GM18867 (cell line): ENCODE results near the gene ROMO1.
"Not testable (repeated sequence)": the region's sequence is repeated elsewhere in the genome, so short reads cannot be mapped to it uniquely, and the experiment has no call there.

Experiments used
- ATAC-seq: cut with Tn5 transposase; IDR thresholded peaks from one replicate; pipeline ENCODE4 v1.9.1; 2021; ENCODE audit warnings: mild to moderate bottlenecking, moderate library complexity; ENCODE audit not compliant: unreplicated experiment

The ROMO1 gene

DNA sequence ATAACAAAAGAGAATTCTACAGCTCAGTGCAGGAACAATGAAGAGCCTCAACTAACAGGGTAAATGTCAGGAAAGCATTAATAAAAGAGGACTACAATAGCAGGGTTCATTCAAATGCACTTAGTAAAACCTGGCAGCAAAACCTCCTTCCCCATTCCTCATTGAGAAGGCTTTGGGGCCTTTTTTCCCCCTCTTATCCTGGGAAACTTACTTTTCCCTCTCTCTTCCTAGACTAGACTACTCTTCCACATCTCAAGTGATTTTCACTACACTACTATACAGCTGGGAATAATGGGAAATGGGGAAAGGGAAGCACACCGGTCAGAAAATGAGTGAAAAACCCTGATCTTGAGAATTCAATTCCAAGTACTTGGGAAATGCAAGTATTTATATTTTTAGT, 10.1 kb downstream of the ROMO1 start:
- ATAC-seq, result no peak

DNA sequence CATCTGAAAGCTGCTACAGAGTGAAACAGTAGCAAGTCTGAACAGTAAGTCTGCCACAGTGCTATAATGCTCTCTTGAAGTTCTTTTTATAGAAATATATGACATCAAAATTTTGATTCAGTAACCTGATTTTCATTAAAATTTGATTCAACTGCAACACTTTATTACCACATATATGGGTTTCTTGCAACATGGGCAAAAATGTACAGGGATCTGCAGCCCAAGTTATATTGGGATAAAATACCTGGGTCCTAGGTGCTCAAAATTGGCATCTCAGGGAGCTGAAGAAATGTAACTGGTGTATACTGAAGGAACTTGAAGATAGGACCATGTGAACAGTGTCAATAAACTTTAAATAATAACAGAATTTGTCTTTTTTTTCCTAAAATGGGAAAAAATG, 10.8 kb downstream of the ROMO1 start:
- ATAC-seq, result no peak

DNA sequence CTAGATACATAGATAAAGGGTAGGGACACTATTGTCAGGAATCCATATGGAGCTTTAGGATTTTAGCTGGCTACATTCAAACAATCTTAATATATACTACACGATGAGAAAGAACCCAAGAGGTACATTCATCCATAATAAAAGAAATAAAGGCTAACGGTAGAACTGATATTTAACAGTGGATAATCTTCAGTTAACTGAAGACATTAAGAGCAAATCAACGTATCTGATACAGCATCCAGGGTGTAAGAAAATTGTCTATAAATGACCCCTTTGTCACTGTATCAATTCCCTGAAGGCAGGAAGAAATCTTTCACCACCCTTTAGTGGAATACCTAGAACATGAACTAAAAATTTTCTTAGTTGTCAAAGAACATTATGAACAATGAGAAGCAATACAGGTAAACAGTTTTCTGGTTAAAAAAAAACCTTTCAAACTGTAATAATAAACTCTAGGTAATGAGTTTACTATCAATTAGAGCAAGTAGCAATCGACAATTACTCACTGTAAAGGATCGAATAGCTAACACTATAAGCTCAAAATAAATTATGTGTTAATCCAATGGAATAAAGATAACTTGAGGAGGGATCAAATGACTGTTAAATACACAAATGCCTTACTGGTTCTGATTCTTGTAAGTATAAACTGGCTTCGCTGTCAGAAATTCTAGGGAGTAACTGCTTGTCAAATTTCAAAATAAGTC, 11.8 kb downstream of the ROMO1 start:
- ATAC-seq, result no peak

- ATAC-seq, result no peak
Measured at GRCh38 chr20:35711588-35712209, 12.5 kb downstream of the ROMO1 start.

- not testable (repeated sequence) for ATAC-seq
Measured at GRCh38 chr20:35713120-35713519, 13.9 kb downstream of the ROMO1 start.

- no peak for ATAC-seq
Measured at GRCh38 chr20:35714127-35714526, 14.9 kb downstream of the ROMO1 start.

- no peak for ATAC-seq
Measured at GRCh38 chr20:35715652-35716051, 16.4 kb downstream of the ROMO1 start.

DNA sequence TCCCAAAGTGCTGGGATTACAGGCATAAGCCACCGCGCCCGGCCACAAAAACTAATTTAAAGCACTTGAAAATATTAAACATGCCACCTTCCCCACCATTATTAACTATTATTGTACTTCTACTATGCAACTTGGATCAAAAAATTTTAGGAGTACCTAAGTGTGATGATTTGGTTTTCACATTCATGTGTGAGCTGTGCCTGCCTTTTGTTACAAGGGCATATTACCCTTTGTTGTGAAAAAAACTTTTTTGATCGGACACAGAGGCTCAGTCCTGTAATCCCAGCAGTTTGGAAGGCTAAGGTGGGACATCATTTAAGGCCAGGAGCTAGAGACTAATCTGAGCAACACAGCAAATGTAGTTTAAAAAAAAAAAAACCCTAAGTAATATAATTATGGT, 17.1 kb downstream of the ROMO1 start:
- ATAC-seq, result no peak

DNA sequence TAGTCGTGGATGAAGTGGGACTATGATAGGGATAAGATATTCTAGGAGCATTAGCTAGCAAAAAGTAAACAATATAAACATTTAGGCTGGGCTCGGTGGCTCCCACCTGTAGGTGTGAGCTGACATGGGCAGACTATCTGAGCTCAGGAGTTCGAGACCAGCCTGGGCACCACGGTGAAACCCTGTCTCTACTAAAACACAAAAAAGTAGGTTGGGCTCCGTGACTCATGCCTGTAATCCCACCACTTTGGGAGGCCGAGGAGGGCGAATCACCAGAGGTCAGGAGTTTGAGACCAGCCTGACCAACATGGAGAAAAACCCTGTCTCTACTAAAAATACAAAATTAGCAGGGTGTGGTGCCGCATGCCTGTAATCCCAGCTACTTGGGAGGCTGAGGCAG, 19.1 kb downstream of the ROMO1 start:
- ATAC-seq, result not testable (repeated sequence)

- no peak for ATAC-seq
Measured at GRCh38 chr20:35718972-35719635, 19.9 kb downstream of the ROMO1 start.

DNA sequence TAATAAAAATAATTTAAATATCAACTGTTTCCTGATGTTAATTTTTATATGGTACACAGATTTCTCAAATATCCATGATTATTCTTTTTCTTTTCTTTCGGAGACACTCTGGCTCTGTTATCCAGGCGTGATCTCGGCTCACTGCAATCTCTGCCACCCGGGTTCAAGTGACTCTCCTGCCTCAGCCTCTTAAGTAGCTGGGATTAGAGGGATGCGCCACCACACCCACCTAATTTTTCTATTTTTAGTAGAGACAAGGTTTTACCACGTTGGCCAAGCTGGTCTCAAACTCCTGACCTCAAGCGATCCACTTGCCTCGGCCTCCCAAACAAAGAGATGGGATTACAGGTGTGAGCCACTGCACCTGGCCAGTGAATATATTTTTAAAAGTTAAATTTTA, 20.5 kb downstream of the ROMO1 start:
- ATAC-seq, result no peak

GRCh38 chr20:35720165-35721123, 21.2 kb downstream of the ROMO1 start:
- no peak for ATAC-seq

GRCh38 chr20:35721219-35721618, 22.0 kb downstream of the ROMO1 start:
- ATAC-seq, result no peak

GRCh38 chr20:35721621-35722020, 22.4 kb downstream of the ROMO1 start:
- no peak for ATAC-seq

GRCh38 chr20:35723275-35723639, 24.1 kb downstream of the ROMO1 start:
- ATAC-seq, result not testable (repeated sequence)

DNA sequence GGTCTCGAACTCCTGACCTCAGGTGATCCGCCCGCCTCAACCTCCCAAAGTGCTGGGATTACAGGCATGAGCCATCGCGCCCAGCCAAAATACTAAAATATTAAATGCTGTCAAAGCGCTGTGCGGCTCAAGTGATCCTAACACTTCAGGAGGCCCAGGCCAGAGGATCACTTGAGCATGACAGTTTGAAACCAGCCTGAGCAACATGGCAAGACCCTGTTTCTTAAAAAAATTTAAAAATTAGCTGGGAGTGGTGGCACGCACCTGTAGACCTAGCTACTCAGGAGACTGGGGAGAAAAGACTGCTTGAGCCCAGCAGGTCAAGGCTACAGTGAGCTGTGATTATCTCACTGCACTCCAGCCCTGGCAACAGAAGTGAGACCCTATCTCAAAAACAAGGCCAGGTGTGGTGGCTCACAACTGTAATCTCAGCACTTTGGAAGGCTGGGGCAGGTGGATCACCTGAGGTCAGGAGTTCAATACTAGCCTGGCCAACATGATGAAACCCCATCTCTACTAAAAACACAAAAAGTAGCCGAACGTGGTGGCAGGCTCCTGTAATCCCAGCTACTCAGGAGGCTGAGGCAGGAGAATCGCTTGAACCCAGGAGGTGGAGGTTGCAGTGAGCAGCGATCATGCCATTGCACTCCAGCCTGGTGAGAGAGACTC, 24.6 kb downstream of the ROMO1 start:
- ATAC-seq, result not testable (repeated sequence)

DNA sequence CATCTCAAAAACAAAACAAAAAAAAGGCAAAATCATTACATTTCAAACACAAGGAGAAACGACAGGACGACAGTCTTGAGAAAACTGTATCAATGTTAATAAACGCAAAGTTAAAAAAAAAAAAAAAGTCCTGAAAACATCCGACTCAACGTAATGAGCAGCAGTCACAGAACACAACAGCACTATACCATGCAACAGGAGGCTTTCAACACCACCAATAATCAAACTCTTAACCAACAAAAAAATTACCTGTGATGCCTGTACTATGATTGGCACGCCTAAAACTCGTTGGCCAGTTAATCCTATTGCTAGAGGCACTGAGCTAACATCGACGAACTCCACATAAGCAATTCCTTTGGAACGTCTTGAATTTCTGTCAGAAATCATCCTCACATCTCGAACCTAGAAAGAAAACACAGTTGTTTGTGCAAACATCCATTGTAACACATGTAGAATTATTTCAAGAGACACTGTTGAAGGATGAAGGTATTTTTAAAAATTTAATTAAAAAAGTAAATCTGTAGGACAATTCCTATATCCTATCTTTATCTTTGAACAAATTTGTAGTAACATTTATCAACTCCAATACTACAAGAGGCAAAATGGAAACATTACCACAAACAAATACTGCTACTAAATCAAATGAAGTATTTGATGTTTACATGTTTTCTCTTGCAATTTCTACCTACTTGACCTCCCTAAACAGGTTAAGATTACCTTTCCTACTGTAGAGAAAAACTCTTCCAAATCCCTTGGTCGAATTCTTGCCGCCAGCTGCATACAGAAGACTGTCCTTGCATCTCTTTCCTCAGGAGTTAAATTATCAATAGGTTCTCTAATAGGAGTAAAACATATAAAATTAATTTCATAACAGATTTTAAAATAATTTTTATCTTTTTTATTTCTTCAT, 25.4 kb downstream of the ROMO1 start:
- no peak for ATAC-seq

GRCh38 chr20:35726842-35727711, 27.9 kb downstream of the ROMO1 start:
- no peak for ATAC-seq
